HFF-Myc (cell line): ENCODE results near the gene CABP4.

Experiments used
- DNase-seq: peaks from one replicate; pipeline ENCODE4 v3.0.0-alpha.2; 2011; ENCODE audit warnings: low read depth; ENCODE audit errors: extremely low read depth
- H3K4me3 ChIP-seq: replicated peaks from 2 replicates; pipeline ENCODE4 v1.5.1; 2011; ENCODE audit warnings: low read depth, mild to moderate bottlenecking, control low read depth, low read length
- CTCF ChIP-seq: IDR thresholded peaks from 2 replicates; pipeline ENCODE4 v1.5.1; 2012; ENCODE audit warnings: mild to moderate bottlenecking, low read depth, low read length, control low read depth; ENCODE audit errors: missing control alignments

CABP4 gene

DNA sequence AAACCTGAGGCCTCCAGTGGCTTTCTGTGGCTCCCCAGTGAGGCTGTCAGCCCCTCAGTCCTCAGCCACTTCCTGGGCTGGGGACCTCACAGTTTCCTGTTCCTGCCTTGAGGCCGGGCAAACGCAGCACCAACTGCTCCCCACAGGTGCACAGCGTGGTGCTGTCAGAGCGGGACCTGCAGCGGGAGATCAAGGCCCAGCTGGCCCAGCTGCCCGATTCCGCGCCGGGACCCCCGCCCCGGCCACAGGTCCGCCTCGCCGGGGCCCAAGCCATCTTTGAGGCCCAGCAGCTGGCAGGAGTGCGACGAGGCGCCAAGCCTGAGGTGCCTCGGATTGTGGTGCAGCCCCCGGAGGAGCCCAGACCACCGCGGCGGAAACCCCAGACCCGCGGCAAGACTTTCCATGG, 45.9 kb upstream of the CABP4 start:
- H3K4me3 ChIP-seq, result no peak overlapping the region
- no peak for DNase-seq
- TF ChIP-seq CTCF, result no peak

- TF ChIP-seq CTCF, result no peak
- DNase-seq, result no peak
- no peak overlapping the region for H3K4me3 ChIP-seq
These were observed 45.3 kb upstream of the CABP4 start for GRCh38 chr11:67409781-67410368.

DNA sequence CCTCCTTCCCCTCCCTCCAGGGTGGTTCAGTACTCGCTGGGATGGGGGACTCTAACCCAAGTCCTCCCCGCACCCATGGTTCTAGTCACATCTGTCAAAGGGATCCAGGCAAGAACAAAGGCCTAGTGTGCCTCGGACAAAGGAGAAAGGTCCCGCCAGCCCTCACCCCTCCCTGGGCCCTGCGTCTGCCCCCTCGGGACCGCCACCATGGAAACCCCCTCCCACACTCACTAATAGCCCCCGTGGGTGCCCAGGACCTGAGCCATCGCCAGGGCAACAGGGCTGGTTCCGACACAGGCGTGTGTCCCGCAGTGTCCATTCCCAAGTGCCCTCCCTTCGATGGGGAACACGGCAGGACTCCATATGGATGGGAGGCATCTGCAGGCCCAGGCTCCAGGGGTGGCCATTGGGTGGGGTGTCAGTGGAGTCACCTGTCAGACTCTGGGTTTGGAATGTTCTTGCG, 44.8 kb upstream of the CABP4 start:
- H3K4me3 ChIP-seq, result no peak overlapping the region
- DNase-seq, result no peak
- TF ChIP-seq CTCF, result no peak

DNA sequence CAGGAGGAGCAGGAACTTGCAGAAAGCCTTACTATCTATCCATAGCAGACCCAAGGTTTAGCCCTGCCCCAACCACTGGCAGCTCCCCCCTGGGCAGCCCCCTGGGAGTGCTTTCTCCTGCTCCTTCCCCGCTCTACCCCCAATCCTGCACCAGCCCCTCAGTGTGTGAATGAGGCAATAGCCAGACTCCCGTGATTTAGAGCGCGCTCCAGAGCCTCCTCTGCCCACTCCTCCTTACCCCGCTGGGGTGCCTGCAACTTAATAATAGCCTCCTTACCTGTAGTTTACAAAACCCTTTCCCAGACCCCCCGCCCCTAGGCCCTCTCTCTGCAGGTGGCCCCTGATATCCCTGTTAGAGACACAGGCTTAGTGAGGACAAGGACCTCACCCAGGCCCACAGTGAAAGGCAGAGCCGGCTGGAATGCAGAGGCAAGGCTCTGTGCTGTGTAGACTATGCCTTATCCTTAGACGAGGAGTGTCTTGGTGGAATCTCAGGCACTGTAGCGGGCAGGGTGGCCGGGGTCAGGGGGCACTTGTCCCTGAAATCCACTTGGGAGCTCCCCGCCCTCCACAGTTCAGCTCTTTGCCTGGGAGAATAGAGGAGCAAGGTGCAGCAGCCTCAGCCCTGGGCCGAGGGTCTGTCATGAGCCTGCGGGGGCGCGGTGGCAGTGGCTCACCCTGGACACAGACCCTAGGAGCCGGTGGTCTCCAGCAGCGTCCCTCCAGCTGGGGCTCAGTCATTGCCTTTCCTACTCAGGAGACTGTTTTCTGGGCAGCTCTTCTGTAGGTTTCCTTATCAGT, 44.0 kb upstream of the CABP4 start:
- H3K4me3 ChIP-seq, result no peak overlapping the region
- no peak for DNase-seq
- no peak for TF ChIP-seq CTCF

DNA sequence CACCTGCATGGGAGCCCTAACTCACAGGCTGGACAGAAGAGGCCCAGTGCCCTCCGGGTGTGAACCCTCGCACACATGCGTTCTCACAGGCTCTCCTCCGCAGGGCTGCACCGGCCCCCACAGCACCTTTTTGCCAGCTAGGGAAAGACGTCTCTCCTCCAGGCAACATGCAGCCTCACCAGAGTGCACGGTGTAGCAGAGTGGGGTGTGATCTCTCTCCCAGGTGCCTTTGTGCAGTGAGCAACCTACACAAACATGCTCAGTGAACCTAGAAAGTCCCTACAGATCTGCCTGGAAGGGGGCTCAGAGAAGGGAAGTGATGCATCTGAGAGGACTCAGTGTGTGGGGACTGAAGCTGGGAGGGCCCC, 43.4 kb upstream of the CABP4 start:
- DNase-seq, result no peak
- H3K4me3 ChIP-seq, result no peak overlapping the region
- TF ChIP-seq CTCF, result no peak

DNA sequence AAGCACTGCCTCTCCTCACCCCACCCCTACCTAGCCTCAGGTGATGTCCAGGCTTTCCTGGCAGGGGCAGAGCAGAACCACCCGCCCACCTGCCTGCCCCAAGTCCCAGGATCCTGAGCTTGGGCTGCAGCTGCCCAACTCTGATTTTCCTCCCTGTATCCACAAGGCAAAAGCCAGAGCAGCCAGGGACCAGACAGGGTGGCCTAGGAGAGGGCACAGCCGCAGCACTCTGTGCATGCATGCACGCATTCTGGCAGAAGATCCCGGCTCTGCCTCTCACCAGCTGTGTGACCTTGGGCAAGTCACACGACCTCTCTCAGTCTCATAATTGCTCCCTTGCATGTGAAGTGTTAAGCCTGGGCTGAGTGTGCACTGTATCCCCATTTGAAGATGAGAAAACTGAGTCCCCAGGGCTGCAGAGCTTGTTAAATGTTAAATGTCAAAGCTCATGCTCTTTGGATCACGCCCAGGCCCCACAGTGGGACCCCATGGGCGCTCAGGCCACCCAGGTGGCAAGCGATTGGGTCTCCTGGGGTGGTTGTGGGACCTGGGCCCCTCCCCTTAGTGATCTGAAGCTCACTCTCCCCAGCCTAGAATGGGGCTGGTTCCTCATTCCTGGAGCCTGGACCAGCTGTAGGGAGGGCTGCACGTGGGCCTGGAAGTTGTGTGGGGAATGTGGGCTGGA, 42.5 kb upstream of the CABP4 start:
- H3K4me3 ChIP-seq, result no peak overlapping the region
- no peak for TF ChIP-seq CTCF
- DNase-seq, result no peak
